ENCODE results near the gene CHFR. TPM values are rescaled to one million over a fixed set of nuclear protein-coding genes. Genes with fewer than 3 reads are reported as not detected.
"Not testable (repeated sequence)": the region's sequence is repeated elsewhere in the genome, so short reads cannot be mapped to it uniquely, and the experiment has no call there.

CHFR gene
- total RNA-seq, 1 donor from 2014 or later: 14.1 TPM

DNA sequence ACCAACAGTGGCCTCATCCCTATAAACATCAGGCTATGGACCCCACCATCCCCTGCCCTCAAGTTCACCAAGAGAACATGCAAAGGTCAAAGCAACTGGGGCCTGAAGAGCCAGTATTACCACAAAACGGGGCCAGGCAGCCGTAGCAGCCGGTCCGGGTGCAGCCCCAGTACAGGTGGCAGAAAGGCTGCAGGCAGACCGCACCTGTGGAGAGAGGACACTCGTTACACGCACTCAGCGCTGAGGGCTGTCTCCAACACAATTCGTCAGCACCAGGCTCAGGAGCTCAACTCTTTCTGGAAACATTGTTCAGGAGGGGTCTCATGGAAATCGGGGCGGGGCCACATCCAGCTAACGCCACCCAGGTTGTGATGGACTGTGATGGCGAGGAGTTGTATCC is 38.9 kb downstream of the CHFR start:
- ATAC-seq (no peak), DNase-seq (ENCODE audit: missing footprints) (no peak)
- intact Hi-C loops (cut with DNase I): no loop called here

DNA sequence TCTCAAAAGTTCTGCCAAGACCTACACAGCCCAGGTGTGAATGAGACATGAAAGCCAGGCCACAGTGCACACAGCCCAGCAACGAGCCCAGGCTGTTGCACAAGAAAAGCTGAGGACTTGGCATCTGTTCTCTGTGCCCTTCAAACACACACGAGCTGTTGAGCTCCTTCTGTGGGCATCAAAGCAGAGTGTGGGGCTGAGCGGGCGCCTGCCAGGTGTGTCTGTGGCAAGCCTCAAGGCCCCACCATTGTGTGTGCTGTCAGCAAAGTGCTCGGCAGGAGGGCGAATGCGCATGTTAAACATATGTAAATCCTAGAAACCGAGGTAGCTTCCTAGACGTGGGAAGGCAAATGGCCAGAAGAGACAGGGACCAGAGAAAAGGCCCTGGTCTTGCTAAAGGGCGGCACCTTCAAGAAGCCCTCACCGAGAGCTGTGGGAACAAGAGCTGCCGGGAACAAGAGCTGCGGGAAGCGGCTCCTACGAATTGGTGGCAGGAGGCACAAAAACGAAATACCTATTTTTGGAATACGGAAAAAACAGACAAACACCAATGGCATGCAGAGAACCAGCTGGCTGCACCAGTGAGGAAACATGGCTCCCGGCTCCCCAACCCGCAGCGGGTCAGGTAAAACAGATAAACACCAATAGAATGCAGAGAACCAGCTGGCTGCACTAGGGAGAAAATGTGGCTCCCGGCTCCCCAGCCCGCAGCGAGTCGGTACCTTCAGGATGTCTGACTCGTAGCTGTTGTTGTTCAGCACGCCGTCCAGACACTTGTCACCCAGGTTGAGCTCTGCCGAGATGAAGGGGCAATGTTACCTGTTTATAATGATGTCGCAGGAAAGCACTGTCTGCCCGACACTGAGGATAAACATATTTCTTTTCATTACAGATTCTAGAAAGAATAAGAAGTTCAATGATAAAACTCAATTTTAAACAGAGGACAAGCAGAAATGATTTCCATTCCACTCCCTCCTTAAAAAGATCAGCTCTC is 39.7 kb downstream of the CHFR start:
- intact Hi-C loops (cut with DNase I): no loop called here
- ATAC-seq: no peak
- no peak for DNase-seq (ENCODE audit: missing footprints)

DNA sequence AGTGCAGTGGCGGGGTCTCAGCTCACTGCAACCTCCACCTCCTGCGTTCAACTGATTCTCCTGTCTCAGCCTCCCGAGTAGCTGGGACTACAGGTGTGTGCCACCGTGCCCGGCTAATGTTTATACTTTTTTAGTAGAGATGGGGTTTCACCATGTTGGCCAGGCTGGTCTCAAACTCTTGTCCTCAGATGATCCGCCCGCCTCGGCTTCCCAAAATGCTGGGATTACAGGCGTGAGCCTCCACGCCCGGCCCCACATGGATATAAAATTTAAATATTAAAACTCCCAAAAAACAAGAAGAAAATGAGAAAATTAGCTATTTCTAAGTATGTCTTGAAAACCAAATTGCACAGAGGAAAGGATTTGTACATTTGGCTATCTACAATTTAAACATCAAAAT is 42.7 kb downstream of the CHFR start:
- DNase-seq (ENCODE audit: missing footprints); intact Hi-C loops (cut with DNase I); ATAC-seq: not testable (repeated sequence)

DNA sequence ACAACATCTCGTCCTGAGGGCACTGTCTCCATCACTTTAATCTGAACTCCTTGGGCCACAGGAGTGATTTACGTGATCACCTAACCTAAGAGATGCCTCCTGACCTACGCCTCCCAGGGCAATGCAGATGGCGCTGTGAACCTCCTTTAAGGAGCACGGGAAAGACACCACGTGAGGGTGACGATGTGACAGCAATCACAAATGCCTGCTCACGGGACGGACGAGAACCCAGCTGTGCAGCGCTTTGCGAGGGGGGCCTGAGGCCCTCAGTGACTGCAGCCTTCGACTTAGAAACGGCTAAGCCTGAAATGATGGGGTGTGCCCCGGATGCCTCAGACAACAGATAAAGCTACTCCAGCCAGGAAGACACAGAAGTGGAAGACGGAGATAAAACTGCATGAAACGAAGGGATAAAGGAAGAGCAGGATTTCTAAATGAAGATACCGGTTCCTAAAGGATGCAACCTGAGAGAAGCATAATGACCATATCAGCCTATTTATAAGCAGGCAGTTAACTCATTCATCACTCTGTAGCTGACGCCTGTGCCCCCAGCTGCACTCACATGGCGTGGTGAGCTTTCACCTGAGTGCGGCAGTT is 44.9 kb downstream of the CHFR start:
- DNase-seq (ENCODE audit: missing footprints) (no peak), ATAC-seq (no peak)
- intact Hi-C loops (cut with DNase I): no loop called here

DNA sequence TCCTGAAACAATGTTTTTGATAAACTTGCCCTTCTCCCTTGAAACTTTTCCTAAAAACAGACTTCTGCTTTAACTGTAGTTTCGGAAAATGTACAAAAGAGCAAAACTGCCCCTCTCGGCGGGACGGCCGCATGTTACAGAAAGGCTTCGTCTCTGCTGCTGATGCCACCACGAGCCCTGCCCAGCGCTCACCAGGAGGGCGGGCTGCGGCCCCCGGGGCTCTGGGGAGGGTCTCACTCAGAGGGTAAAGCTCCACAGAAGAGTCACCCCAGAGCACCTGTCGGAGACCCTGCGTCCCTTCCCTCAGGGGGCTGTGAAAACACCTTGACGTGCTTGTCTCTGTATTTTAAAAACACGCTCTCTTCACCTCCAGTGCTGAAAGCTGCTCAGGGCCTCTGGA is 46.3 kb downstream of the CHFR start:
- ATAC-seq (no peak), DNase-seq (ENCODE audit: missing footprints) (no peak)
- intact Hi-C loops (cut with DNase I): no loop called here

DNA sequence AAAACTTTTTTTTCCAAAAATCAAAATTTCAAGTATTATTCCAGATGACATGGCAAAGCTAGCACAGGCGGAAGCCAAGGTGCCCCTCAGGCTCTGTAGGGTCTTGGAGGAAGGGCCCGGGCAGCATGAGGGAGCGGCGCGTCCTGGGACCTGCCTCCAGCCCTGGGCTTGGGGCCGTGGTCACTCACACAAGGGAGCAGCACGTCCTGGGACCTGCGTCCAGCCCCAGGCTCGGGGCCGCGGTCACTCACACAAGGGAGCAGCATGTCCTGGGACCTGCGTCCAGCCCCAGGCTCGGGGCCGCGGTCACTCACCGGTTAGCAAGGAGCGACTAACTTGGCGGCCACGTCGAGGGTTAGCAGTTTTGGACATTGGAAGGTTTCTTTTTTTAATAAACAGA is 46.9 kb downstream of the CHFR start:
- DNase-seq (ENCODE audit: missing footprints) (no peak), ATAC-seq (no peak)
- intact Hi-C loops (cut with DNase I): no loop called here

DNA sequence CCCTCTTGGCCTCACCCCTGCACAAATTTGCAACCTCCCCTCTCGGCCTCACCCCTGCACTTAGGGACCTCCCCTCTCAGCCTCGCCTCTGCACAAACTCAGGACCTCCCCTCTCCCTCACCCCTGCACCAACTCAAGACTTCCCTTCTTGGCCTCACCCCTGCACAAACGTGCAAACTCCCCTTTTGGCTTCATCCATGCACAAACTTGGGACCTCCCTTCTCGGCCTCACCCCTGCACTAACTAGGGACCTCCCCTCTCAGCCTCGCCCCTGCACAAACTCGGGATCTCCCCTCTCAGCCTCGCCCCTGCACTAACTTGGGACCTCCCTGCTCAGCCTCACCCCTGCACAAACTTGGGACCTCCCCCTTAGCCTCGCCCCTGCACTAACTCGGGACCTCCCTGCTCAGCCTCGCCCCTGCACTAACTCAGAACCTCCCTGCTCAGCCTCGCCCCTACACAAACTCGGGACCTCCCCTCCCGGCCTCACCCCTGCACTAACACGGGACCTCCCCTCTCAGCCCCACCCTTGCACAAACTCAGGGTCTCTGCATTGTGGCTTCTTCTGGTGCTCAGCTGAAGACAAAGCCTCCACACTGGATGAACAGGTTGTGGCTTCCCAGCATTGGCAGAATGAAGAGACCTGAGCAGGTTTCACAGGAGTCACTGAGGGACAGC is 47.7 kb downstream of the CHFR start:
- ATAC-seq: no peak
- intact Hi-C loops (cut with DNase I): no loop called here
- no peak for DNase-seq (ENCODE audit: missing footprints)

DNA sequence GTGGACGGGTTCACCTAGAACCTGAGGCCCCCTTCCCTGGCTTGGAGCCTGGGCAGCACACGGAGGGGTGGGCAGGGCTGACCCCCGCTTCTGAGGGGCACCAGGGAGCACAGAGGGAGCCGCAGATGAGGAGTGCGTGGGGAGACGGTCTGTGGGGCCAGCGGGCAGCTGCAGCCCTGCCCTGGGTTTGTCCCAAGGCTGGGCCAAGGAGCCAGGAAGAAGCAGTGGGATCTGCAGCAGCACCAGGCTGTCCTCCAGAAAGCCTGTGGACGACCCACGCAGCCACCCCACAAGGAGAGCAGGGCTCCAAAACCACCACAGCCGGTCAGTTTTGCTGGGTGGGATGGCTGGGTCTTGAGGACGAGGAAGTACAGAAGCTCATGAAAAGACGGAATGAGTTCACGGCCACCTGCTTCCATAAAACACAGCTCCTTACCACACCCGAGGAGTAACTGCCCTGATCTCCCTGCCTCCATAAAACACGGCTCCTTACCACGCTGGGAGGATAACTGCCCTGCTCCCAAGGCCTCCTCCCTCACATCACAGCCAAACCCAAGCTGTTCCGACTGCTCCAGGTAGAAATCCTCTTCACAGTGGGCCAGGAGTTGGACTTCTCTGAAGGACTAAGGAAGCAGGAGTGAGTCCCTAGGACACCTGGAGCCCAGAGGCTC is 48.9 kb downstream of the CHFR start:
- ATAC-seq (peak; percentile 26), DNase-seq (ENCODE audit: missing footprints) (no peak)
- intact Hi-C loops (cut with DNase I): no loop called here

DNA sequence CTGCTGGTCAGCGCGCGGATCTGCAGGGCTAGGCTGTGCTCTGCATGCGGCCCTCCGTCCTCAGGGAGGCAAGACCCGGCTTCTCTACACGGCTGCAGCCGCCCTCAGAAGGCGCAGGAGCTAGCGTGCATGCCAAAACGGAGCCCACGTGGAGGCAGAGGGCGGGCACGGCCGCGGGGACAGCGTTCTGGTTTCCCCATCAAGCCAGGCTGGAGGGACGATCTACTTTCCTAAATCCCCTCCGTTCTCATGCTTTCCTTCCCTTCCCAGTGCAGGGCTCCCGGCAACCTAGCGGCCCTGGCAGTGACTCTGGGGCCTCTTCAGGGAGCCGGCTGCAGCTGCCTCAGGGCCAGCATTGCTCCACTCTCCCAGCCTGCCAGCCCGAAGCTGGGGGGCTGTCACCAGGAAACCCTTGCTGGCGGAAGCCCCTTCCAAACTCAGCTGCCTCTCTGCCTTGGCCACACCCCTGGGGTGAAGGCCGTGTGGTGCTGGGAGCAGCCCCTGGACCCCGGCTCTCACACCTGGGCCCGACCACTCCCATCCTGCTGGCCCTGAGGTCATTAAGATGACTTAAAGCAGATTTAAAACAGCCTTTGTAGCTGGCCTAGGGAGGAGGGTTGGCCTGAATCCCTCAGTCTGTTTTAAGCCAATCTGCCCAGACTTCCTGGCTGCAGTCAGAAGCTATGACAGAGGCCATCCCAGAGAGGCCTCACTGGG is 49.6 kb downstream of the CHFR start:
- no peak for DNase-seq (ENCODE audit: missing footprints)
- intact Hi-C loops (cut with DNase I): no loop called here
- ATAC-seq: peak; percentile 83

DNA sequence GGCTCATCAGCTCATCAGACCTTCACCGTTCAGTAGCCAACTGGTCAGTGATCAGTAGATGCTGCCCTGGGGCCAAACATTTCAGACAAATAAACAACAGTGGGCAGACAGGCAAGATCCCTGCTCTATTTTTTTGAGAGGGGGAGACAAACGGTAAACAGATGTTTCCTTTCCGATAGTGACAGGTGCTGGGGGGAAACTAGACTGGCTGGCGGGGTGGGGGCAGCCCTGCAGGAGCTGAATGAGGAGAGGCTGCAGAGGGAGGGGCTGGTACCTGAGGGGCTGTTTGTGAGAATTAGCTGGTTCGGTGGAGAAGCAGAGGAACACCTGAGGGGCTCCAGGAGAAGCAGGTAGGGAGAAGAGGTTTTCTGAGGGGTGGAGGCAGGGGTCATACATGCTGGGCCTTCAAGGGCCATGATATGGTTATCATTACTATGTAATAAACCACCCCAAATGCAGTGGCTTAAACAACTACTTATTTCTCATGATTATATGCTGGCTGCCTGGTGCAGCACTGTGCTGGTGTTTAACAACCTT is 50.5 kb downstream of the CHFR start:
- intact Hi-C loops (cut with DNase I): no loop called here
- ATAC-seq (no peak), DNase-seq (ENCODE audit: missing footprints) (no peak)

DNA sequence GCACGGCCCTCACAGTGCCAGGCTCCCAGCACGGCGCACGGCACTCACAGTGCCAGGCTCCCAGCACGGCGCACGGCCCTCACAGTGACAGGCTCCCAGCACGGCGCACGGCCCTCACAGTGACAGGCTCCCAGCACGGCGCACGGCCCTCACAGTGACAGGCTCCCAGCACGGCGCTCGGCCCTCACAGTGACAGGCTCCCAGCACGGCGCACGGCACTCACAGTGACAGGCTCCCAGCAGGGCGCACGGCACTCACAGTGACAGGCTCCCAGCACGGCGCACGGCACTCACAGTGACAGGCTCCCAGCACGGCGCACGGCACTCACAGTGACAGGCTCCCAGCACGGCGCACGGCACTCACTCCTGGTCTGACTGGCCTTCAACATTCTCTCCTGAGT is 51.2 kb downstream of the CHFR start:
- DNase-seq (ENCODE audit: missing footprints); ATAC-seq; intact Hi-C loops (cut with DNase I): not testable (repeated sequence)

DNA sequence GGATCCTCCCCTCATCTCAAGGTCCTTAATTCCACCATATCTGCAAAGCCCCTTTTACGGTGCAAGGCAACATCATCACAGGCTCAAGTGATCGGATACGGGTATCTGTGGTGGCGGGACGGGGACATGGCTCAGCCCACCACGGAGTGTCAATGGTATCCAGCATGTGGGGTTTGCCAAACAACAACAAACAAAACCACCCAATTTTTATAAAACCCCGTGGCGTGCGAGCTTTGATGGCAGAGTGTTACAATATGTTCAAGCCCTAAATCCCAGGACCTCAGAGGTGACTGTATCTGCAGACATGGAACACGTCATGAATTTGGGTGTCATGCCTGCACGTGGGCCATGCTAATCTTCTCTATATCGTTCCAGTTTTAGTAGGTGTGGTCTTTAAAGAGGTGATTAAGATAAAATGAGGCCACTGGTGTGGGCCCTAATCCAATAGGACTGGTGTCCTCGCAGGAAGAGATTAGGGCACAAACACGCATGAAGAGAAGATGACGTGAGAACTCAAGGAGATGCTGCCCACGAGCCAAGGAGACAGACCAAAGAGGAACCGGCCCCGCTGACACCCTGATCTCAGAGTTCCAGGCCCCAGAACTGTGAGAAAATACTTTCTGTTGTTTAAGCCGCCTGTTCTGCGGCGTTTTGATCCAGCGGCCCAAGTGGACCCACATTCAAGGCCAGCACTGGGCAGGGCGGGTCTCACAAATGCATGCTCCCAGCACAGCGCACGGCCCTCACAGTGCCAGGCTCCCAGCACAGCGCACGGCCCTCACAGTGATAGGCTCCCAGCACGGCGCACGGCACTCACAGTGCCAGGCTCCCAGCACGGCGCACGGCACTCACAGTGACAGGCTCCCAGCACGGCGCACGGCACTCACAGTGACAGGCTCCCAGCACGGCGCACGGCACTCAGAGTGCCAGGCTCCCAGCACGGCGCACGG is 52.1 kb downstream of the CHFR start:
- ATAC-seq (no peak), DNase-seq (ENCODE audit: missing footprints) (no peak)
- intact Hi-C loops (cut with DNase I): no loop called here

DNA sequence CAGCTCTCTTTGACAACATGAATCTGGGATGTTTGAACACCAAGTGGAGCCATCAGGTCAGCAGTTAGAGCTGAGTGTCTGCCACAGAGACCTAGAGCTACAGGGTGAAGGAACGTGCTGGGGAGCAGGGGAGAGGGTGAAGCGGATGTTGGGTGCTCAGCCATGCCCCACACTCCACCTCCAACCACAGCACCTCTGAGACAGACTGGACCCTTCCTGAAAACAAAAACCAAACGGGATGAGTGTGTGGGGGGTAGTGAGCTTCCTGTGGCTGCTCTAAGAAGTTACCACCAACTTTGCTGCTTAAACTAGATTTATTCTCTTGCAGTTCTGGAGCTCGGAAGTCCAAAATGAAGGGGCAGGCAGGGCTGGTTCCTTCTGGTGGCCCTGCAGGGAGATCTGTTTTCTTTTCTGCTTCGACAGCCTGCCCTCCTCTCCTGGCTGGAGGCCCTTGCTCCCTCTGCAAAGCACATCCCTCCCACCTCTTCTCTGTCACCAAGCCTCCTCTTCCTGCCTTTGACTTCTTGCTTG is 53.2 kb downstream of the CHFR start:
- intact Hi-C loops (cut with DNase I): no loop called here
- ATAC-seq: no peak
- DNase-seq (ENCODE audit: missing footprints): no peak

DNA sequence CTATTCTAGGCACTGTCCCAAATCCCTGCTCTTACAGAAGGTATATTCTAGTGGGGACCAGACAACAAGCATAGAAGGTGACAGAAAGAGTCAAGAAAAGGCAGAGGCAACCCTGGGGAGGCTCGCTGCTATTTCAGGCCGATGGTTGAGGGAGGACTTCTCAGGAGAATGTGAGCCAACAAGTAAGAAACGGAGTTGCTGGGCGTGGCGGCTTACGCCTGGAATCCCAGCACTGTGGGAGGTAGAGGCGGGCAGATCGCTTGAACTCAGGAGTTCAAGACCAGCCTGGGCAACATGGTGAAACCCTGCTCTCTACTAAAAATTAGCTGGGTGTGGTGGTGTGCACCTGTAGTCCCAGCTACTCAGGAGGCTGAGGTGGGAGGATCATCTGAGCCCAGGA is 54.1 kb downstream of the CHFR start:
- intact Hi-C loops (cut with DNase I): no loop called here
- ATAC-seq: no peak
- DNase-seq (ENCODE audit: missing footprints): no peak

DNA sequence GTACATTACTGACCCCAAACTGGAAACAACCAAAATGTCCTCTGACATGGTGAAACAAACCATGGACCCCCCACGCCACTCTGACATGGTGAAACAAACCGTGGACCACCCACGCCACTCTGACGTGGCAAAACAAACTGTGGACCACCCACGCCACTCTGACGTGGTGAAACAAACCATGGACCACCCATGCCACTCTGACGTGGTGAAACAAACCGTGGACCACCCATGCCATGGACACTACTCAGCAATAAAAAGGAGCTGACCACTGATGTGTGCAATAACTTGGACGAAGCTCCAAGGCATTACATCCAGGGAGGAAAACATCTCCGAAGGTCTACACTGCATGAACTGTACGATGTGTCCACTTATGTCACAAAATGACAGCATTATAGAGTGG is 55.6 kb downstream of the CHFR start:
- ATAC-seq (no peak), DNase-seq (ENCODE audit: missing footprints) (no peak)
- intact Hi-C loops (cut with DNase I): no loop called here

DNA sequence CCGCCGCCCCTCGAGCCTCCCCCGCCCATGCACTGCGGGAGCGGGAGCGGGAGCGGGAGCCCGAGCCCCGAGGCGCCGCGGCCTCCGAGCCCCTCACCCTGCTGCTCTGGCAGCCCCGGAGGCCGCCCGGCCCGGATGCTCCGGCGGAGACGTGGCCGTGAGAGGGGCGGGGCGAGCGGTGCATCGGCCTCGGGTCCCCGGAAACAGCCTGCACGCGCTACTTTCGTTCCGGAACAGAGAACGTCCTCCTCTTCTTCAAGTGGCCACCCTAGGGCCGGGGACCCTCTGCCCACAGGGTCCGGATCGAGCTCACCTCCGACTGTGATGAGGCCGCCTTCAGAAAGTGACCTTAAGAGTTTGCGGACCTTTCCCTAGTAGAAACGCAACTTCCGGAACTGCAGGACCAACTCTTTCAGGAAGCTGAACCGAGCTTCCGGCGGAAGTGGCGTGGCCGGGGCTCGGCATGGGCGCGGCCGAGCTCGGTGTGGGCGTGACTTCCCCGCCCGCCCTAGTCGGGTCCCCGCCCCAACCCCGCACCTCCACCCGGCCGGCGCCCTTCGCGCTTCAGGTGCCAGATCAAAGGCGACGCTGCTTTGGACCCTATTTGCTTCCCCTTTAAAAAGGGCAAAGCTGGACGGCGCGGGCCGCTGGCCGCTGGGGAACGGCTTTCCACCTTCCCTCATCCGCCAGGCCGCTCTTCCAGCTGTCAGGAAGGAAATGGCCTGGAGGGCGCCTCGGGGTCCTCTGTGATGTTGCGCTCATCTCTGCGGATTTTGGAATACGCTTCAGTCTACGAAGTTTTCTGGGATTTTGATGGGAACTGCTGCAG is 58.5 kb downstream of the CHFR start, which contains the start of gene GOLGA3:
TSS of gene GOLGA3 (minus strand) at position 164 of the 829 bp plus-strand sequence. CDS start 6,741 bp downstream, outside the sequence.
- DNase-seq (ENCODE audit: missing footprints): peak; percentile 99
- ATAC-seq: peak; percentile 97
- intact Hi-C loops (cut with DNase I): no loop called here

Data from Right ventricle myocardium inferior (tissue), 1 donor.